ENCODE data around the gene FBXW12.
"Not testable (repeated sequence)": the region's sequence is repeated elsewhere in the genome, so short reads cannot be mapped to it uniquely, and the experiment has no call there.

The FBXW12 gene

GRCh38 chr3:48372862-48373435, 930 bp downstream of the FBXW12 start:
- no peak for DNase-seq (ENCODE audit: low read depth in 2 of 2)

- no peak for DNase-seq (ENCODE audit: low read depth in 2 of 2)
Observed at GRCh38 chr3:48387634-48388033, 15.6 kb downstream of the FBXW12 start.

- no peak for DNase-seq (ENCODE audit: low read depth in 2 of 2)
Observed at GRCh38 chr3:48388966-48389365, 16.9 kb downstream of the FBXW12 start.

GRCh38 chr3:48394391-48394790, 22.4 kb downstream of the FBXW12 start:
- no peak for DNase-seq (ENCODE audit: low read depth in 2 of 2)

- DNase-seq (ENCODE audit: low read depth in 2 of 2), result no peak
Observed at GRCh38 chr3:48395714-48396113, 23.7 kb downstream of the FBXW12 start.

GRCh38 chr3:48397767-48398681, 26.0 kb downstream of the FBXW12 start:
- no peak for DNase-seq (ENCODE audit: low read depth in 2 of 2)

- DNase-seq (ENCODE audit: low read depth in 2 of 2), result no peak
Observed at GRCh38 chr3:48398701-48399386, 26.8 kb downstream of the FBXW12 start.

GRCh38 chr3:48399387-48400172, 27.6 kb downstream of the FBXW12 start:
- no peak for DNase-seq (ENCODE audit: low read depth in 2 of 2)

- DNase-seq (ENCODE audit: low read depth in 2 of 2), result peak; percentile 36 to 44
Observed at GRCh38 chr3:48400824-48401433, 28.9 kb downstream of the FBXW12 start.

- not testable (repeated sequence) for DNase-seq (ENCODE audit: low read depth in 2 of 2)
Observed at GRCh38 chr3:48401434-48401901, 29.4 kb downstream of the FBXW12 start.

GRCh38 chr3:48402281-48402732, 30.3 kb downstream of the FBXW12 start:
- no peak for DNase-seq (ENCODE audit: low read depth in 2 of 2)

- no peak for DNase-seq (ENCODE audit: low read depth in 2 of 2)
Observed at GRCh38 chr3:48402907-48403306, 30.9 kb downstream of the FBXW12 start.

GRCh38 chr3:48403533-48404439, 31.8 kb downstream of the FBXW12 start:
- DNase-seq (ENCODE audit: low read depth in 2 of 2), result no peak

- DNase-seq (ENCODE audit: low read depth in 2 of 2), result no peak
Observed at GRCh38 chr3:48404440-48405342, 32.7 kb downstream of the FBXW12 start.

- DNase-seq (ENCODE audit: low read depth in 2 of 2), result no peak
Observed at GRCh38 chr3:48405343-48405881, 33.4 kb downstream of the FBXW12 start.

- DNase-seq (ENCODE audit: low read depth in 2 of 2), result no peak
Observed at GRCh38 chr3:48405971-48406370, 34.0 kb downstream of the FBXW12 start.

GRCh38 chr3:48406443-48407431, 34.7 kb downstream of the FBXW12 start:
- no peak for DNase-seq (ENCODE audit: low read depth in 2 of 2)

Data from stimulated activated CD4-positive, alpha-beta T cell treated with anti-CD3 and anti-CD28 coated beads, Interleukin-4, amount 100 ng/mL, for 48 hours (primary cell).